IPS-NIHi7 (cell line): Measurements from ENCODE around the gene FAM186B.

Experiments used
- DNase-seq: peaks from one replicate; pipeline ENCODE4 v3.0.0; 2012; ENCODE audit warnings: mixed read lengths; ENCODE audit errors: extremely low spot score

FAM186B gene

GRCh38 chr12:49552014-49552413 is 53.4 kb downstream of the FAM186B start:
- DNase-seq, result no peak

- DNase-seq, result no peak
Observed at GRCh38 chr12:49550693-49551252, 54.7 kb downstream of the FAM186B start.

- no peak for DNase-seq
Observed at GRCh38 chr12:49549735-49550692, 55.4 kb downstream of the FAM186B start.

- DNase-seq, result peak; percentile 72
Observed at GRCh38 chr12:49548822-49549648, 56.4 kb downstream of the FAM186B start.

GRCh38 chr12:49548481-49548821 is 57.0 kb downstream of the FAM186B start:
- DNase-seq, result no peak

GRCh38 chr12:49547090-49547690 is 58.2 kb downstream of the FAM186B start:
- DNase-seq, result no peak

GRCh38 chr12:49546481-49546880 is 59.0 kb downstream of the FAM186B start:
- DNase-seq, result no peak

- DNase-seq, result no peak
Observed at GRCh38 chr12:49545815-49546214, 59.6 kb downstream of the FAM186B start.

- peak; percentile 55 for DNase-seq
Observed at GRCh38 chr12:49543914-49544815, 61.3 kb downstream of the FAM186B start.

GRCh38 chr12:49543221-49543913 is 62.1 kb downstream of the FAM186B start:
- no peak for DNase-seq

GRCh38 chr12:49542592-49543160 is 62.8 kb downstream of the FAM186B start:
- no peak for DNase-seq

GRCh38 chr12:49541911-49542505 is 63.4 kb downstream of the FAM186B start:
- DNase-seq, result no peak

GRCh38 chr12:49541140-49541861 is 64.1 kb downstream of the FAM186B start:
- no peak for DNase-seq

GRCh38 chr12:49540229-49541139 is 65.0 kb downstream of the FAM186B start:
- no peak for DNase-seq

GRCh38 chr12:49539406-49540228 is 65.8 kb downstream of the FAM186B start:
- DNase-seq, result no peak

- peak; percentile 82 for DNase-seq
Observed at GRCh38 chr12:49538510-49539403, 66.7 kb downstream of the FAM186B start, which contains the start of gene KCNH3. Gene KCNH3 (plus strand): TSS chr12:49539030. CDS start chr12:49539417, 387 bp downstream.
